GM18867 (cell line): ENCODE measurements around the gene SIPA1.
"Not testable (repeated sequence)": the region's sequence is repeated elsewhere in the genome, so short reads cannot be mapped to it uniquely, and the experiment has no call there.

Experiments
- ATAC-seq: cut with Tn5 transposase; IDR thresholded peaks from one replicate; pipeline ENCODE4 v1.9.1; 2021; ENCODE audit warnings: mild to moderate bottlenecking, moderate library complexity; ENCODE audit not compliant: unreplicated experiment

Gene SIPA1

GRCh38 chr11:65657426-65657825 lies 19.5 kb downstream of the SIPA1 start:
- no peak for ATAC-seq

GRCh38 chr11:65658174-65659021 lies 20.5 kb downstream of the SIPA1 start:
- ATAC-seq = no peak

- ATAC-seq = no peak
These were observed 22.1 kb downstream of the SIPA1 start for GRCh38 chr11:65660038-65660437.

GRCh38 chr11:65660908-65661307 lies 23.0 kb downstream of the SIPA1 start:
- ATAC-seq = not testable (repeated sequence)

- no peak for ATAC-seq
These were observed 23.8 kb downstream of the SIPA1 start for GRCh38 chr11:65661599-65662246.

- ATAC-seq = no peak
These were observed 24.4 kb downstream of the SIPA1 start for GRCh38 chr11:65662247-65662798.

GRCh38 chr11:65662799-65663638 lies 25.1 kb downstream of the SIPA1 start, which contains the start of gene RELA:
RELA (minus strand) TSS chr11:65662916; CDS start chr11:65662832, 84 bp downstream.
- ATAC-seq = peak; percentile 74

- peak; percentile 31 for ATAC-seq
These were observed 25.8 kb downstream of the SIPA1 start for GRCh38 chr11:65663639-65664200.

- no peak for ATAC-seq
These were observed 34.4 kb downstream of the SIPA1 start for GRCh38 chr11:65672180-65672860.

GRCh38 chr11:65672982-65673381 lies 35.1 kb downstream of the SIPA1 start:
- no peak for ATAC-seq

- no peak for ATAC-seq
These were observed 42.4 kb downstream of the SIPA1 start for GRCh38 chr11:65680192-65680743.

GRCh38 chr11:65683480-65683879 lies 45.6 kb downstream of the SIPA1 start:
- not testable (repeated sequence) for ATAC-seq

- ATAC-seq = no peak
These were observed 48.1 kb downstream of the SIPA1 start for GRCh38 chr11:65685981-65686380.

GRCh38 chr11:65691847-65692246 lies 53.9 kb downstream of the SIPA1 start:
- ATAC-seq = not testable (repeated sequence)

GRCh38 chr11:65692367-65692766 lies 54.5 kb downstream of the SIPA1 start:
- ATAC-seq = no peak

- no peak for ATAC-seq
These were observed 57.7 kb downstream of the SIPA1 start for GRCh38 chr11:65695459-65696241.

GRCh38 chr11:65696802-65697552 lies 59.1 kb downstream of the SIPA1 start:
- no peak for ATAC-seq

GRCh38 chr11:65698205-65698604 lies 60.3 kb downstream of the SIPA1 start:
- no peak for ATAC-seq
